GM06990 (cell line): ENCODE data around the gene AFF4.
"Not testable (repeated sequence)": the region's sequence is repeated elsewhere in the genome, so short reads cannot be mapped to it uniquely, and the experiment has no call there.

ENCODE experiments used
- DNase-seq: peaks from one replicate; pipeline ENCODE4 v3.0.0-alpha.2; 2011; ENCODE audit not compliant: insufficient read length; ENCODE audit errors: extremely low read depth
- H3K27me3 ChIP-seq: replicated peaks from 2 replicates; pipeline ENCODE4 v1.6.0; 2011; ENCODE audit warnings: low read length; ENCODE audit not compliant: control insufficient read depth, insufficient read depth
- H3K36me3 ChIP-seq: 2 replicates; pipeline ENCODE4 v1.5.1; 2011; ENCODE audit warnings: low read length; ENCODE audit not compliant: control insufficient read depth, insufficient read depth
- H3K4me3 ChIP-seq: replicated peaks from 2 replicates; pipeline ENCODE4 v1.5.1; 2011; ENCODE audit warnings: low read depth, mild to moderate bottlenecking, control low read depth, low read length
- TF ChIP-seq, protein P1 (sequence below): IDR thresholded peaks from 2 replicates; pipeline ENCODE4 v1.5.1; 2011; ENCODE audit warnings: low read length, control low read depth, mild to moderate bottlenecking, inconsistent platforms; ENCODE audit not compliant: insufficient read depth, poor library complexity, severe bottlenecking

AFF4 gene

DNA sequence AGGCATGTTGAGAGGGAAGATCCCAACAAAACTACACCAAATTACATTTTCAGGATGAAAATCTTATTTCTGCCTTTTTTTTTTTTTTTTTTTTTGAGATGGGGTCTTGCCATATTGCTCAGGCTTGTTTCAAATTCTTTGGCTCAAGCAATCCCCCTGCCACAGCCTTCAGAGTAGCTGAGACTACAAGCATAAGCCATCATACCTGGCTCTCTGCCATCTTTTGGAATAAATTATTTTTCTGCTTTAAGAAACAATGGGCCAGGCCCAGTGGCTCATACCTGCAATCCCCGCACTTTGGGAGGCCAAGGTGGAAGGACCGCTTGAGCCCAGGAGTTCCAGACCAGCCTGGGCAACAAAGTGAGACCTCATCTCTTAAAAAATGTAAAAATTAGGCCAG, 14.3 kb downstream of the AFF4 start:
- DNase-seq: no peak
- peaks cover 2% of the 10 kb centered on the region for H3K36me3 ChIP-seq
- H3K4me3 ChIP-seq: no peak overlapping the region
- TF ChIP-seq, protein P1, sequence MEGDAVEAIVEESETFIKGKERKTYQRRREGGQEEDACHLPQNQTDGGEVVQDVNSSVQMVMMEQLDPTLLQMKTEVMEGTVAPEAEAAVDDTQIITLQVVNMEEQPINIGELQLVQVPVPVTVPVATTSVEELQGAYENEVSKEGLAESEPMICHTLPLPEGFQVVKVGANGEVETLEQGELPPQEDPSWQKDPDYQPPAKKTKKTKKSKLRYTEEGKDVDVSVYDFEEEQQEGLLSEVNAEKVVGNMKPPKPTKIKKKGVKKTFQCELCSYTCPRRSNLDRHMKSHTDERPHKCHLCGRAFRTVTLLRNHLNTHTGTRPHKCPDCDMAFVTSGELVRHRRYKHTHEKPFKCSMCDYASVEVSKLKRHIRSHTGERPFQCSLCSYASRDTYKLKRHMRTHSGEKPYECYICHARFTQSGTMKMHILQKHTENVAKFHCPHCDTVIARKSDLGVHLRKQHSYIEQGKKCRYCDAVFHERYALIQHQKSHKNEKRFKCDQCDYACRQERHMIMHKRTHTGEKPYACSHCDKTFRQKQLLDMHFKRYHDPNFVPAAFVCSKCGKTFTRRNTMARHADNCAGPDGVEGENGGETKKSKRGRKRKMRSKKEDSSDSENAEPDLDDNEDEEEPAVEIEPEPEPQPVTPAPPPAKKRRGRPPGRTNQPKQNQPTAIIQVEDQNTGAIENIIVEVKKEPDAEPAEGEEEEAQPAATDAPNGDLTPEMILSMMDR: no peak
- H3K27me3 ChIP-seq: no peaks in the 10 kb centered on the region

DNA sequence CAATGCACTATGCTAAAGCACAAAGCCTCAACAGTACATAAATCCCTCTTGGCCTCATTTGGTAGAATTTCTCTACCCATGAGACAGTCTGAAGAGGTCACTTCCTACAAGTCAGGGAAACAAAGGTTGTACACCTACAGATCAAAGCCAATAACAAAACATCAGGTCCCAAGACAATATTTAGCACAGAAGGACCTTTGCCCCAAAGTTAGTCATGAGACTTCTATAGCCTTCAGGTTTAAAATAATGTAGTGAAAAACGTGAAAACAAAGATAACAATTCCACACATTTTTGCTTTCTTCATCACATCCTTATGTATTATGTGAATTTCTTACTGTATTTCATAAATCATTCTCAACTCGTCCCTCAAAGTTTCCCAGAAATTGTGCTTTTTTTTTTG, 15.8 kb downstream of the AFF4 start:
- Histone ChIP-seq H3K4me3 (no peak overlapping the region), H3K27me3 (no peaks in the 10 kb centered on the region), H3K36me3 (no peaks in the 10 kb centered on the region)
- TF ChIP-seq, protein P1: no peak
- no peak for DNase-seq

DNA sequence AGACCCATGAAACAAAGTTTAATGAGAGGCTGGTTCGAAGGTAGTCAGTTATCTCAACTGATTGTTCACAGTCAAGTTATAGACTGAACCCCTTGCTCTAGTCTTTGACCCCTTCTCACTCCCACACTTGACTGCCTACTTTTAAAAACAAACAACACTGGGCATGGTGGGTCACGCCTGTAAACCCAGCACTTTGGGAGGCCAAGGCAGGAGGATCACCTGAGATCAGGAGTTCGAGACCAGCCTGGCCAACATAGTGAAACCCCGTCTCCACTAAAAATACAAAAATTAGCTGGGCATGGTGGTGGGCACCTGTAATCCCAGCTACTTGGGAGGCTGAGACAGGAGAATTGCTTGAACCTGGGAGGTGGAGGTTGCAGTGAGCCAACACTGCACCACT, 18.1 kb downstream of the AFF4 start:
- not testable (repeated sequence) for H3K27me3 ChIP-seq, DNase-seq, H3K4me3 ChIP-seq, H3K36me3 ChIP-seq

DNA sequence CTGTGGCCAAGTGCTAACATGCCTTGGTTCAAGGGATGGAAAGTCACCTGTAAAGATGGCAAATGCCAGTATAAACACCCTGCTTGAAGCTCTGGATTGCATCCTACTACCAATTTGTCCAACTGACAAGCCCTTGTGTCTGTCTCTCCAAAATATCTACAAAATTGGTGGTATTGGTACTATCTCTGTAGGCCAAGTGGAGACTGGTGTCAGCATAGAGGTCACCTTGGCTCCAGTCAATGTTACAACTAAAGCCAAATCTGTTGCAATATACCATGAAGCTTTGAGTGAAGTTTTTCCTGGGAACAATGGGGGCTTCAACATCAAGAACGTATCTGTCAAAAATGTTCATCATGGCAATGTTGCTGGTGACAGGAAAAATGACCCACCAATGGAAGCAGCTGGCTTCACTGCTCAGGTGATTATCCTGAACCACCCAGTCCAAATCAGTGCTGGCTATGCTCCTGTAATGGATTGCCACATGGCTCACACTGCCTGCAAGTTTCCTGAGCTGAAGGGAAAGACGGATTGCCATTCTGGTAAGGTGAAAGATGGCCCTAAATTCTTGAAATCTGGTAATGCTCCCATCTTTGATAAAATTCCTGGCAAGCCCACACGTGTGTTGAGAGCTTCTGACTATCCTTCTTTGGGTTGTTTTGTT, 19.9 kb downstream of the AFF4 start:
- Histone ChIP-seq H3K36me3 (no peaks in the 10 kb centered on the region), H3K4me3 (no peak overlapping the region), H3K27me3 (no peaks in the 10 kb centered on the region)
- TF ChIP-seq, protein P1: no peak
- DNase-seq: no peak

DNA sequence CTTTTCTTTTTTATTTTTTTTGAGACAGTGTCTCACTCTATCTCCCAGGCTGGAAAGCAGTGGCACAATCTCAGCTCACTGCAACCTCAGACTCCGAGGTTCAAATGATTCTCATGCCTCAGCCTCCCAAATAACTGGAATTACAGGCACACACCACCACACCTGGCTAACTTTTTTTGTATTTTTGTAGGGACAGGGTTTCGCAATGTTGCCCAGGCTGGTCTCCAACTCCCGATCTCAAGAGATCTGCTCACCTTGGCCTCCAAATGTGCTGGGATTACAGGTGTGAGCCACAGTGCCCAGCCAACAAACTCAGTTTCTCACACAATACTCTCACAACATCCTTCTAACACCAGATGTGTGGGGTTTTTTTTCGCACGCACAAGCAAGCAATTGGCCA, 22.1 kb downstream of the AFF4 start:
- H3K27me3 ChIP-seq: no peaks in the 10 kb centered on the region
- H3K36me3 ChIP-seq: no peaks in the 10 kb centered on the region
- DNase-seq: no peak
- no peak overlapping the region for H3K4me3 ChIP-seq
- TF ChIP-seq, protein P1: no peak

DNA sequence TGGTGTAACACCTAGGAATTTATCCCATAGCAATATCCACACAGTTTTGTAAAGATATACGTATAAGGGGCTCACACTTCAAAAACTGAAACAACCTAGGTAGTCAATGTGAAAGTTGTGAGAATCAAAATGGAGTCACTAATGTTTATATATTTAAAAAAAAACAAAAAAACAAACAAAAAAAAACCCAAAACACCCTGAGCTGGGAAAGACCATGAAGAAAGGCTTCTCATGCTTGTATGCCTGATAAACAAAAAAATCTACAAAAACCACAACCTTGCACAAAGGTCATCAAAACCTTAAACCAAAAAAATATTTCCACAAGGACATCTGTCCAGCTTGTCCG, 35.4 kb downstream of the AFF4 start:
- H3K4me3 ChIP-seq: no peak overlapping the region
- TF ChIP-seq, protein P1: no peak
- no peaks in the 10 kb centered on the region for H3K27me3 ChIP-seq
- no peak for DNase-seq
- H3K36me3 ChIP-seq: peaks cover 5% of the 10 kb centered on the region
